A673 (cell line): Measurements from ENCODE around the gene PEX12.

Experiments used
- CTCF ChIP-seq: fragments of 300-800, 200-600 bp; sonication (generic); conservative IDR thresholded peaks from 2 replicates; pipeline ENCODE4 v1.5.1; 2017; ENCODE audit warnings: low read depth, mild to moderate bottlenecking, antibody characterized with exemption, low read length, moderate library complexity, mixed read lengths
- EZH2 ChIP-seq: fragments of 200-600 bp; sonication (generic); IDR thresholded peaks from 2 replicates; pipeline ENCODE4 v1.6.1; 2017; ENCODE audit warnings: borderline replicate concordance, low read depth, mild to moderate bottlenecking, mixed read lengths, antibody characterized with exemption, low read length; ENCODE audit not compliant: poor library complexity, severe bottlenecking

GRCh38 chr17:35577830-35578196 is 558 bp downstream of the PEX12 start:
- TF ChIP-seq CTCF: no peak
- TF ChIP-seq EZH2: no peak
